ENCODE data around the gene AP3D1.
"Not testable (repeated sequence)": the region's sequence is repeated elsewhere in the genome, so short reads cannot be mapped to it uniquely, and the experiment has no call there.

Gene AP3D1

GRCh38 chr19:2096480-2097202 lies 54.7 kb downstream of the AP3D1 start, which contains the start of gene IZUMO4:
Gene IZUMO4 (plus strand): TSS chr19:2096915. CDS start chr19:2096946, 31 bp downstream.
- TF ChIP-seq, protein P1, sequence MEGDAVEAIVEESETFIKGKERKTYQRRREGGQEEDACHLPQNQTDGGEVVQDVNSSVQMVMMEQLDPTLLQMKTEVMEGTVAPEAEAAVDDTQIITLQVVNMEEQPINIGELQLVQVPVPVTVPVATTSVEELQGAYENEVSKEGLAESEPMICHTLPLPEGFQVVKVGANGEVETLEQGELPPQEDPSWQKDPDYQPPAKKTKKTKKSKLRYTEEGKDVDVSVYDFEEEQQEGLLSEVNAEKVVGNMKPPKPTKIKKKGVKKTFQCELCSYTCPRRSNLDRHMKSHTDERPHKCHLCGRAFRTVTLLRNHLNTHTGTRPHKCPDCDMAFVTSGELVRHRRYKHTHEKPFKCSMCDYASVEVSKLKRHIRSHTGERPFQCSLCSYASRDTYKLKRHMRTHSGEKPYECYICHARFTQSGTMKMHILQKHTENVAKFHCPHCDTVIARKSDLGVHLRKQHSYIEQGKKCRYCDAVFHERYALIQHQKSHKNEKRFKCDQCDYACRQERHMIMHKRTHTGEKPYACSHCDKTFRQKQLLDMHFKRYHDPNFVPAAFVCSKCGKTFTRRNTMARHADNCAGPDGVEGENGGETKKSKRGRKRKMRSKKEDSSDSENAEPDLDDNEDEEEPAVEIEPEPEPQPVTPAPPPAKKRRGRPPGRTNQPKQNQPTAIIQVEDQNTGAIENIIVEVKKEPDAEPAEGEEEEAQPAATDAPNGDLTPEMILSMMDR (IDR thresholded peaks at IDR 0.05; ENCODE audit: extremely low read depth, missing control alignments), result peak; percentile 35
- peak; percentile 100 for DNase-seq (ENCODE audit: low spot score)

- DNase-seq (ENCODE audit: low spot score), result no peak
- TF ChIP-seq, protein P1 (IDR thresholded peaks at IDR 0.05; ENCODE audit: extremely low read depth, missing control alignments), result peak; percentile 6
Measured at GRCh38 chr19:2096034-2096479, 55.3 kb downstream of the AP3D1 start, which contains the start of gene MOB3A. Gene MOB3A (minus strand): TSS chr19:2096326. CDS start chr19:2078560, 17,766 bp downstream.

- not testable (repeated sequence) for DNase-seq (ENCODE audit: low spot score)
Measured at GRCh38 chr19:2091926-2092525, 59.3 kb downstream of the AP3D1 start.

DNA sequence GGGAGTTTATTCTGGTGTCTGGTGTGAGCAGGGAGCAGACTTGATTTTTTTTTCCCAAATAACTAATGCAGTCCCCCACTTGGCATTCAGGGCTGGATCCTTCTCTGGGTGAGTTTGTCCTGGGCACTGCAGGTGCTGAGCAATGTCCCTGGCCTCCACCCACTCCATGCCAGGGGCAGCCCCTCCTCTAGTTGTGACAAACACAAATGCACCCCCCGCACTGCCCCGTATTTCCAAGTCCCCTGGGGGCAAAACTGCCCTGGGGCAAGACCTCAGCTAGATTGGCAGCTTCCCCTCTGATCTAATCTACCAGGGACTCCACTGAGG lies 61.7 kb downstream of the AP3D1 start:
- no peak for DNase-seq (ENCODE audit: low spot score)
- TF ChIP-seq, protein P1 (IDR thresholded peaks at IDR 0.05; ENCODE audit: extremely low read depth, missing control alignments), result no peak

DNA sequence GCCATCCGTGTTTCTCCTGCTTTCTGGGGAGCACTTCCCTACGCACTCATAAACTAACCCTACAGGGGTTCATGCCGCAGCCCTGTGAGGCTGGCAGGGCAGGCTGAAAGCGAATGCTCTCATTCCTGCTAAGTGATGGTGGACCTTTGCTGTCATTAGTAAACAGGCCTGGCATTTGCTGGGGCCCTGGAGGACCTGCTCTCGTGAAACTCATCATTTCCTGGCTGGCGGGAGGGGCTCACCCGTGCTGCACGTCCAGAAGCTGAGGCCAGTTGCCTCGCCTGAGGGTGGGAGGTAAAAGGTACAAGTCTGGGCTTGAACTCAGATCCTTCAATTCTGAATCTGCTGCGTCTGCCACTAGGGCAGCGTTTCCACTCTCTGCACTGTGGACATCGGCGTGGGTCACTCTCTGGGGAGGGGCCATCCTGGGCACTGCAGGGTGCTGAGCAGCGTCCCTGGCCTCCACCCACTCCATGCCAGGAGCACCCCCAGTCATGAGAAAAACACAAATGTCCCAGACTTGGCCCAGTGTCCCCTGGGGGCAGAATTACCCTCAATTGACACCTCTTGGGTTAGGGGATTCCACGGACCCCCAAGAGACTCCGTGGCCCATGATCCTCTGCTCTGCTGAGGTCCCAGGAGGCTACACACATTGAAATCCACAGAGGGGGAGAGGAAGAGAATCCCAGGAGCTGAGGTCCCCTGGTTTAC lies 62.2 kb downstream of the AP3D1 start:
- no peak for DNase-seq (ENCODE audit: low spot score)
- TF ChIP-seq, protein P1 (IDR thresholded peaks at IDR 0.05; ENCODE audit: extremely low read depth, missing control alignments), result no peak

- DNase-seq (ENCODE audit: low spot score), result no peak
Measured at GRCh38 chr19:2087621-2088100, 63.7 kb downstream of the AP3D1 start.

DNA sequence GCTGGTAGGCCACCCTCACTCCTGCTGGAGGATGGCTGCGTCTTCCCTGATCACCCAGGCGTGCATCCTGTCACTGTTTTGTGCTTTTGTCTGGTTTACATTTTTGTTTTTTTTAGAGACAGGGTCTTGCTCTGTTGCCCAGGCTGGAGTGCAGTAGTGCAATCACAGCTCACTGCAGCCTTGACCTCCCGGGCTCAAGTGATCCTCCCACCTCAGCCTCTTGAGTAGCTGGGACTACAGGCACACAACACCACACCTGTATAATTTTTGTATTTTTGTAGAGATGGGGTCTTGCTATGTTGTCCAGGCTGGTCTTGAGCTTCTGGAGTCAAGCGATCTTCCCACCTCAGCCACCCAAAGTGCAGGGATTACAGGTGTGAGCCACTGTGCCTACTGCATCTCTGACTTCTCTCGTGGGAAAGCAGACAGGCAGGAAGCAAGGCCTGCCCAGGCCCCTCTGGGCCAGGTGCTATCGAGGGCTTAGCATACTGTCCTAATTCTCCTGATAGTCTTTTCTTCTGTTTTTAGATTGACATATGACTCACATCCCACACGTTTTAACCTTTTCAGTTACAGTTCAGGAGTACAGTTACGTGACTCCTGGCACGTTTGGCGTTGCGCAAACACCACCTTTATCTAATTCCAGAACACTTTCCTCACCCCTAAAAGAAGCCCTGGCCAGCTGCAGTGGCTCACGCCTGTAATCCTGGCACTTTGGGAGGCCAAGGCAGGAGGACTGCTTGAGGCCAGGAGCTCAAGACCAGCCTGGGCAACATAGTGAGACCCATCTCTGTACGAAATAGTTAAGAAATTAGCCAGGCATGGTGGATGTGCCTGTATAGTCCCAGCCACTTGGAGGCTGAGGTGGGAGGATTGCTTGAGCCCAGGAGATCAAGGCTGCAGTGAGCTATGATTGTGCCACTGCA lies 64.4 kb downstream of the AP3D1 start:
- not testable (repeated sequence) for DNase-seq (ENCODE audit: low spot score)

More at GRCh38 chr19:2087621-2088100, 63.7 kb downstream of the AP3D1 start:
- TF ChIP-seq, protein P1 (IDR thresholded peaks at IDR 0.05; ENCODE audit: extremely low read depth, missing control alignments), result no peak
